ENCODE measurements around the gene RPTOR. TPM values are rescaled to one million over a fixed set of nuclear protein-coding genes. Genes with fewer than 3 reads are reported as not detected.
A peak's percentile ranks its signal among the peaks of the same experiment; 100 is the strongest.

Gene RPTOR
- total RNA-seq, 6 donors from 2014 or later = 26.8 to 109 (median 36.8) TPM

DNA sequence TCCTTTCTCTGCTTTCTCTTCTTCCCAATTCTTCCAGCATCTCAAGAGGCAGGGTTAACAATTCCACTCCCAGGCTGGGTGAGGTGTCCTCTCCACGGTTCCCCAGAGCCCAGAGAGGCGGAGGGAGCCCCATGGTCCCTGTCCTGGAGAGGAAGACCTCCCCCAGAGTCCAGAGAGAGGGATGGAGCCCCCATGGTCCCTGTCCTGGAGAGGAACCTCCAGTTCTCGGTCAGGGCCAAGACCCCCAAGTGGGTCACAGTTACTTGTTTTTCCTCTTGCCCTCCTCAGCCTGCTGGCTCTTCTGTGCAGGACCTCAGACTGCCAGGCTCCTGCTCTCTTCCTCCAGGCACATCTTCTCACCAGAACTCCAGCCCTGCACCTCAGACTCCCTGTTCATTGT lies 135.2 kb downstream of the RPTOR start:
- Histone ChIP-seq H3K4me3 (no peak overlapping the region), H3K4me1 (peaks cover 6 to 20% (median 14%) of the 10 kb centered on the region in 4 donors), H3K27ac (no peak overlapping the region), H3K36me3 (no peaks in the 10 kb centered on the region), H3K27me3 (no peaks in the 10 kb centered on the region), H3K9me3 (no peaks in the 10 kb centered on the region)
- 88 to 96% methylated on average over 3 of the region's 3 CpGs for WGBS, 2 donors
- DNase-seq = no peak
- TF ChIP-seq POLR2A (IDR thresholded peaks at IDR 0.05) = no peak
- no peak for TF ChIP-seq POLR2AphosphoS5 (IDR thresholded peaks at IDR 0.05)
- no peak for TF ChIP-seq EP300 (IDR thresholded peaks at IDR 0.05)
- TF ChIP-seq, protein P1, sequence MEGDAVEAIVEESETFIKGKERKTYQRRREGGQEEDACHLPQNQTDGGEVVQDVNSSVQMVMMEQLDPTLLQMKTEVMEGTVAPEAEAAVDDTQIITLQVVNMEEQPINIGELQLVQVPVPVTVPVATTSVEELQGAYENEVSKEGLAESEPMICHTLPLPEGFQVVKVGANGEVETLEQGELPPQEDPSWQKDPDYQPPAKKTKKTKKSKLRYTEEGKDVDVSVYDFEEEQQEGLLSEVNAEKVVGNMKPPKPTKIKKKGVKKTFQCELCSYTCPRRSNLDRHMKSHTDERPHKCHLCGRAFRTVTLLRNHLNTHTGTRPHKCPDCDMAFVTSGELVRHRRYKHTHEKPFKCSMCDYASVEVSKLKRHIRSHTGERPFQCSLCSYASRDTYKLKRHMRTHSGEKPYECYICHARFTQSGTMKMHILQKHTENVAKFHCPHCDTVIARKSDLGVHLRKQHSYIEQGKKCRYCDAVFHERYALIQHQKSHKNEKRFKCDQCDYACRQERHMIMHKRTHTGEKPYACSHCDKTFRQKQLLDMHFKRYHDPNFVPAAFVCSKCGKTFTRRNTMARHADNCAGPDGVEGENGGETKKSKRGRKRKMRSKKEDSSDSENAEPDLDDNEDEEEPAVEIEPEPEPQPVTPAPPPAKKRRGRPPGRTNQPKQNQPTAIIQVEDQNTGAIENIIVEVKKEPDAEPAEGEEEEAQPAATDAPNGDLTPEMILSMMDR (IDR thresholded peaks at IDR 0.05) = no peak
- ATAC-seq (ENCODE audit: low FRiP score in 2 of 2) = no peak

DNA sequence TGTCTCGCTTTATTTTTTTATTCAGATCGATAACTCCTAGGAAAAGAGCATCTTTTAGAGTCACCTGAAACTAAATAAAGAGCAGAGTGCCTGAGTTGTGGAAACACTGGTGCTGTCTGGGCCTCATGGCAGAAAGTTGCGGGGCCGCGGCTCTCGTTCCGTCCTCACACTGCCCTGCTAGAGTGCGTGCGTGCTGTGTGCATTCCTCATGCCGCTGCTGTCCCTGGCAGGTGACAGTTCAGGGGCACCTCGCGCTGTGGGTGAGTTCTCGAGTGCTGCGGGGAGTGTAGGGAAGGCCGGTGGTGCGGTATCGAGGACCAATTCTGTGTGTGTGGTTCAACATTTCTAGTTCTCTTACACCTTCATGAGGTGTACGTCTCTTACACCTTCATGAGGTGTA lies 136.6 kb downstream of the RPTOR start:
- no peak for TF ChIP-seq POLR2AphosphoS5 (IDR thresholded peaks at IDR 0.05)
- TF ChIP-seq EP300 (IDR thresholded peaks at IDR 0.05) = no peak
- TF ChIP-seq, protein P1 (IDR thresholded peaks at IDR 0.05) = no peak
- TF ChIP-seq POLR2A (IDR thresholded peaks at IDR 0.05) = no peak
- H3K4me1 ChIP-seq = peaks cover 4 to 13% (median 8%) of the 10 kb centered on the region in 4 donors
- H3K9me3 ChIP-seq = no peaks in the 10 kb centered on the region
- ATAC-seq (ENCODE audit: low FRiP score in 2 of 2) = no peak
- no peak overlapping the region for H3K27ac ChIP-seq
- no peak overlapping the region for H3K4me3 ChIP-seq
- peak in 1 of 2 donors; percentile 58 for DNase-seq
- WGBS, 2 donors = 98% methylated on average over 18 of the region's 18 CpGs
- H3K27me3 ChIP-seq = no peaks in the 10 kb centered on the region
- H3K36me3 ChIP-seq = no peaks in the 10 kb centered on the region

DNA sequence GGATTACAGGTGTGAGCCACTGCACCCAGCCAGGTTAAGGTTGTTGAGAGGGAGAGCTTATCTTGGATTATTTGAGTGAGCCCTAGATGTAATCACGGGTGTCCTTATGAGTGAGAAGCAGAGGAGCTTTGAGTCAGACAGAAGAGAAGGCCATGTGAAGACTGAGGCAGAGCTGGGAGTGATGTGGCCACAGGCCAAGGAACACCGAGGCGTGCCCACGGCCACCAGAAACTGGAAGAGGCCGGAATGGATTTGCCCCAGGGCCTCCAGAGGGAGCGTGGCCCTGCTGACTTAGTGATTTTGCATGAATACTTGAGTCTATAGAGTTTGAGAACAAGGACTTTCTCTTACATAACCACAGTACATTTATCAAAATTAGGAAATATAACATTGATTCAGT lies 137.7 kb downstream of the RPTOR start:
- H3K27ac ChIP-seq = no peak overlapping the region
- H3K9me3 ChIP-seq = no peaks in the 10 kb centered on the region
- peak in 1 of 2 donors; percentile 24 for DNase-seq
- H3K4me3 ChIP-seq = no peak overlapping the region
- no peak for ATAC-seq (ENCODE audit: low FRiP score in 2 of 2)
- H3K27me3 ChIP-seq = no peaks in the 10 kb centered on the region
- 67 to 90% methylated on average over 6 of the region's 6 CpGs for WGBS, 2 donors
- H3K4me1 ChIP-seq = peaks cover 4 to 13% (median 6%) of the 10 kb centered on the region in 4 donors
- TF ChIP-seq EP300 (IDR thresholded peaks at IDR 0.05) (no peak), POLR2A (IDR thresholded peaks at IDR 0.05) (no peak), POLR2AphosphoS5 (IDR thresholded peaks at IDR 0.05) (no peak)
- TF ChIP-seq, protein P1 (IDR thresholded peaks at IDR 0.05) = no peak
- no peaks in the 10 kb centered on the region for H3K36me3 ChIP-seq

DNA sequence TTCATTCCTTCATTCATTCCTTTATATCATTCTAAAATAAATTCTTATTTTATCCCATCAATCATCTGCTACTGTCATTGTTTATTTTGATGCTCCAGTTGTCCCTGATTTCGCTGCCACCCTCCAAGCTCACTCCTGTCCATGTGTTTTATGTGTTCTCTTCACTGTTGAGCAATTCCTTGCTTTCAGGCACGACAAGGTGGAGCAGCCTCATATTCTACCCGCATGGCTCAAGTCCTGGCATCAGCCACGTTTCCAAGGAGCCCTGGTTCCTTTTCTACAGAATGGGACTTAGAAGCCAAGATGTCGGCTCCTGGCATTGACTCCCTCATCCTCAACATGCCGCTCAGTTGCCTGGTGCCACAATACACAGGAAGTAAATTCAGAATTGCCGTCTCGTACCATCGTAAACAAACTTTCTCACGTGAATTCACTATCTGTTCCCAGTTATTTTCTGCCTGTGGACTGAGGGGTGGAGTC lies 139.0 kb downstream of the RPTOR start:
- no peaks in the 10 kb centered on the region for H3K9me3 ChIP-seq
- H3K4me3 ChIP-seq = no peak overlapping the region
- H3K27ac ChIP-seq = no peak overlapping the region
- no peak for ATAC-seq (ENCODE audit: low FRiP score in 2 of 2)
- no peak for DNase-seq
- peaks cover 3 to 12% (median 5%) of the 10 kb centered on the region in 4 donors for H3K4me1 ChIP-seq
- TF ChIP-seq EP300 (IDR thresholded peaks at IDR 0.05) = no peak
- TF ChIP-seq, protein P1 (IDR thresholded peaks at IDR 0.05) = no peak
- TF ChIP-seq POLR2A (IDR thresholded peaks at IDR 0.05) = no peak
- no peak for TF ChIP-seq POLR2AphosphoS5 (IDR thresholded peaks at IDR 0.05)
- 69 to 75% methylated on average over 10 of the region's 10 CpGs for WGBS, 2 donors
- H3K36me3 ChIP-seq = no peaks in the 10 kb centered on the region
- H3K27me3 ChIP-seq = no peaks in the 10 kb centered on the region

DNA sequence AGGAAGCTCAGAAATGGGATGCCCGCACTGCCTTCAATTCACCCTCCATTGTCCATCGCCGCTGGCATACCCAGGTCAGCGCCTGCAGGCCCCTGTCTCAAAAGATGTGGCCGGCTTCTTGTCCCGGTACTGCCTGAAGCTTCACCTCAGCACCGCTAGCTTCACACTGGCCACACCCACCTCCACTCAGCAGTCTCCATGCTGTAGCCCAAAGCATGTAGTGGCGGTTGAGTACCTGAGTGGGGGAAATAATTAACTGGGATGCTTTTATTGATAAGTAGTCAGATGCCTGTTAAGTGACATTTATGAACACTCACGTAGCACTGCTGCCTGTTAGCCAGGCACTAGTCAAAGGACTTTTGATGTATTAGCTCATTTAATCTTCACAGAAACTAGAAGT lies 143.2 kb downstream of the RPTOR start:
- Histone ChIP-seq H3K27me3 (no peaks in the 10 kb centered on the region), H3K36me3 (no peaks in the 10 kb centered on the region), H3K4me1 (no peaks in the 10 kb centered on the region), H3K9me3 (no peaks in the 10 kb centered on the region), H3K27ac (no peak overlapping the region), H3K4me3 (no peak overlapping the region)
- ATAC-seq (ENCODE audit: low FRiP score in 2 of 2) = peak in 1 of 2 donors; percentile 72
- 79 to 89% methylated on average over 9 of the region's 9 CpGs for WGBS, 2 donors
- TF ChIP-seq POLR2A (IDR thresholded peaks at IDR 0.05) = no peak
- TF ChIP-seq, protein P1 (IDR thresholded peaks at IDR 0.05) = no peak
- TF ChIP-seq EP300 (IDR thresholded peaks at IDR 0.05) = no peak
- TF ChIP-seq POLR2AphosphoS5 (IDR thresholded peaks at IDR 0.05) = no peak
- no peak for DNase-seq

Data from upper lobe of left lung (tissue), 6 donors.